VCaP (cell line): ENCODE results near the gene ARHGEF7.
"Not testable (repeated sequence)": the region's sequence is repeated elsewhere in the genome, so short reads cannot be mapped to it uniquely, and the experiment has no call there.

Experiments used
- H3K27ac ChIP-seq: fragments of 450-650 bp; 2 replicates; pipeline ENCODE4 v1.5.1; 2017
- TF ChIP-seq, protein P1 (sequence below): fragments of 450-650 bp; conservative IDR thresholded peaks from 2 replicates; pipeline ENCODE4 v1.5.1; 2017; ENCODE audit warnings: mild to moderate bottlenecking, moderate library complexity

ARHGEF7 gene, protein sequence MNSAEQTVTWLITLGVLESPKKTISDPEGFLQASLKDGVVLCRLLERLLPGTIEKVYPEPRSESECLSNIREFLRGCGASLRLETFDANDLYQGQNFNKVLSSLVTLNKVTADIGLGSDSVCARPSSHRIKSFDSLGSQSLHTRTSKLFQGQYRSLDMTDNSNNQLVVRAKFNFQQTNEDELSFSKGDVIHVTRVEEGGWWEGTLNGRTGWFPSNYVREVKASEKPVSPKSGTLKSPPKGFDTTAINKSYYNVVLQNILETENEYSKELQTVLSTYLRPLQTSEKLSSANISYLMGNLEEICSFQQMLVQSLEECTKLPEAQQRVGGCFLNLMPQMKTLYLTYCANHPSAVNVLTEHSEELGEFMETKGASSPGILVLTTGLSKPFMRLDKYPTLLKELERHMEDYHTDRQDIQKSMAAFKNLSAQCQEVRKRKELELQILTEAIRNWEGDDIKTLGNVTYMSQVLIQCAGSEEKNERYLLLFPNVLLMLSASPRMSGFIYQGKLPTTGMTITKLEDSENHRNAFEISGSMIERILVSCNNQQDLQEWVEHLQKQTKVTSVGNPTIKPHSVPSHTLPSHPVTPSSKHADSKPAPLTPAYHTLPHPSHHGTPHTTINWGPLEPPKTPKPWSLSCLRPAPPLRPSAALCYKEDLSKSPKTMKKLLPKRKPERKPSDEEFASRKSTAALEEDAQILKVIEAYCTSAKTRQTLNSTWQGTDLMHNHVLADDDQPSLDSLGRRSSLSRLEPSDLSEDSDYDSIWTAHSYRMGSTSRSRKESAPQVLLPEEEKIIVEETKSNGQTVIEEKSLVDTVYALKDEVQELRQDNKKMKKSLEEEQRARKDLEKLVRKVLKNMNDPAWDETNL

DNA sequence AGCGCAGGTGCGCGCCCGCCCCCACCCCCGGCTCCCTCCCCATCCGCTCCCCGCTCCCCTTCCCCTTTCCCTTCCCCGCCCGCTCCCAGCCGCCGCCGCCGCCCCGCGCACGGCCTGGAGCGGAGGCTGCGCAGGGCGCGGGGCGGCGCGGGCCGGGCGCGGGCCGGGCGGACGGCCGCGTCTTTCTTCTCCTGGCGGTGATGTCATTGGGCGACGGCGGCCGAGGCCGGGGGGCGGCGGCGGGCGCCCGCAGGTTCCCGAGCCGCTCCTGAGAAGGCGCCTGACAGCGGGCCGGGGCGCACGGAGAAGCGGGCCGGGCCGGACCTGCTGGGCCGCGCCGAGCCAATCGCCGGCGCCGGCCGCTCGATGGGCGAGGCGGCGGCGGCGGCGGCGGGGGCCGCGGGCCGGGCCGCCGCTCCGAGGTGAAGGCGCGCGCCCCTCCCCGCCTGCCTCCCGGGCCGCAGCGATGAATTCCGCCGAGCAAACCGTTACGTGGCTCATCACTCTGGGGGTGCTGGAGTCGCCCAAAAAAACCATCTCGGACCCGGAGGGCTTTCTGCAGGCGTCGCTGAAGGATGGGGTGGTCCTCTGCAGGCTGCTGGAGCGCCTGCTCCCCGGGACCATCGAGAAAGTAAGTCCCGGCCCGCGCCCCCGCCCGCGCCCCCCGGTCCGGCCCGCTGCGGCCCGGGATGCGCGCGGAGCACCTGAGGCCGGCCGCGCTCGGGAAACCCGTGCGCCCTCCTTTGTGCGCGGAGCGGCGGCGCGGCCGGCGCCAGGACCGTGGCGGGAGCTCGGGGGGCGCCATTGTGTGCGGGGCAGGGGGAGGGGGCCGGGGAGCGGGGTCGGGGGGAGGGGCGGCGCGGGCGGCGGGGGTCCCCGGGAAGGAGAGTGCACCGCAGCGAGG, at the start of gene ARHGEF7:
TSS of gene ARHGEF7 (plus strand) at position 250 of the 904 bp plus-strand sequence. CDS start at position 467, 217 bp downstream.
- TF ChIP-seq, protein P1, sequence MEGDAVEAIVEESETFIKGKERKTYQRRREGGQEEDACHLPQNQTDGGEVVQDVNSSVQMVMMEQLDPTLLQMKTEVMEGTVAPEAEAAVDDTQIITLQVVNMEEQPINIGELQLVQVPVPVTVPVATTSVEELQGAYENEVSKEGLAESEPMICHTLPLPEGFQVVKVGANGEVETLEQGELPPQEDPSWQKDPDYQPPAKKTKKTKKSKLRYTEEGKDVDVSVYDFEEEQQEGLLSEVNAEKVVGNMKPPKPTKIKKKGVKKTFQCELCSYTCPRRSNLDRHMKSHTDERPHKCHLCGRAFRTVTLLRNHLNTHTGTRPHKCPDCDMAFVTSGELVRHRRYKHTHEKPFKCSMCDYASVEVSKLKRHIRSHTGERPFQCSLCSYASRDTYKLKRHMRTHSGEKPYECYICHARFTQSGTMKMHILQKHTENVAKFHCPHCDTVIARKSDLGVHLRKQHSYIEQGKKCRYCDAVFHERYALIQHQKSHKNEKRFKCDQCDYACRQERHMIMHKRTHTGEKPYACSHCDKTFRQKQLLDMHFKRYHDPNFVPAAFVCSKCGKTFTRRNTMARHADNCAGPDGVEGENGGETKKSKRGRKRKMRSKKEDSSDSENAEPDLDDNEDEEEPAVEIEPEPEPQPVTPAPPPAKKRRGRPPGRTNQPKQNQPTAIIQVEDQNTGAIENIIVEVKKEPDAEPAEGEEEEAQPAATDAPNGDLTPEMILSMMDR: no peak; the same call in 1 of the 2 replicates
- H3K27ac ChIP-seq: peak within 1 kb of the TSS; percentile 86

DNA sequence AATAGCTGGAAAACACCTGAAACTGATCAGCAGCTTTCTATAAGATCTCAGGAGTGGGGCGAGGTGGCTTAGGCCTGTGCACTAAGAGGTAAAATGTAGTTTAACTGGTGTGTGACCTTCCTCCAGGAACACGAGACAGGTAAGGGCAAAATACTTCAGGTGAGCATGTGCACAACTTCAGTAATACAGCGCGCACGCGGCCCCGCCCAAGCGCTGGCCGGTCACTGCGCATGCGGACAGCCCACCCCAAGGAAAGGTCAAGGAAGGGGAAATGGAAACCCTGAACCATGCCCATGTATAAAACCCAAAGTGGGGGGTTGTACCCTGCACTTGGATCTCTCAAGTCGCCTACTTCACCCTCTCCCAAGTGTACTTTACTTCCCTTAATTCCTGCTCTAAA, 49.4 kb upstream of the ARHGEF7 start:
- H3K27ac ChIP-seq: no peak overlapping the region

DNA sequence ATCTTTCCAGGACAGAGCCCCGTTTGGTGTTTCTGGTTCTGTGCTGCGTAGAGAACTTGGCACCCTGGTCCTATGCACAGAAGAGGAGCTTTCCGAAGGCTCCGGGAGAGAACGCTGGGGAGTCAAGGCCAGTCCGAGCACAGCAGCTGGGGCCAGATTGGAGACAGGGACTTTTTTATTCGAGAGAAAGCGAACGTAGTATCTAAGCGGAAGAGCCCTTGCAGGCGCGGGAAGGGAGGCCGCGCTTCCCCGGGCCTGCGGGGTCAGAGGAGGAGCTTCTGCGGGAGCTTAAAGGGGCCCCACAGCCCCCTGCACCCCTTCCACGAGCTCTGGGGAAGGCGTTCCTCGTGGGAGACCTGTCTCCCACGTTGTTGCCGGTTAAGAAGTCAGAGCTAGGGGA, 48.6 kb upstream of the ARHGEF7 start:
- TF ChIP-seq, protein P1: no peak
- no peak overlapping the region; the same call in 1 of the 2 replicates for H3K27ac ChIP-seq

More for the DNA sequence above, 49.4 kb upstream of the ARHGEF7 start:
- TF ChIP-seq, protein P1: no peak

DNA sequence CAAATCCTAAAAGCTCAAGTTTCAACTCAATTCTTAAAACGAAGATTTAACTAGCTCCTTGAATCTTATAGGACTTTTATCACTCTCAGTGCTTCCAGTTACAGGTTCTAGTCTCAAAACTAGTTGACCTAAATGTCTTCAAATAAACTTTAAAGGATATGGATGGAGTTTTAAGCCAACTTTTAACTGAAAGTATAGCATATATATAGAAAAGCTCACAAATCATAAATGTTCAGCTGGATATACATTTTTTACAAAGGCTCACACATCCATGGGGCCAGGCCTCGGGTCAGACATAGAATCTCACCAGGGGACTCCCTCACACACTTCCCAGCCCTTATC, 47.1 kb upstream of the ARHGEF7 start:
- TF ChIP-seq, protein P1: no peak; the same call in 1 of the 2 replicates
- H3K27ac ChIP-seq: peak overlapping the region; percentile 63

DNA sequence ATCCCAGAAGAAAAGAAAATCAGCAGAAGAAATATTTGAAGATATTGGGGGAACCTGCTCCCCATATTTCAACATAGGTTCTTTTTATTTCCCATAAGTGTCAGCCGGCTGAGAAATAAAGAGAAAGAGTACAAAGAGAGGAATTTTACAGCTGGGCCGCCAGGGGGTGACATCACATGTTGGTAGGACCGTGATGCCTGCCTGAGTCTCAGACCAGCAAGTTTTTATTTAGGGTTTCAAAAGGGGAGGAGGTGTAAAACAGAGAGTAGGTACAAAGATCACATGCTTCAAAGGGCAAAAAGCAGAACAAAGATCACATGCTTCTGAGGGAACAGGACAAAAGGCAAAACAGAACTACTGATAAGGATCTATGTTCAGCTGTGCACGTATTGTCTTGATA, 44.0 kb upstream of the ARHGEF7 start:
- TF ChIP-seq, protein P1: peak; percentile 69
- H3K27ac ChIP-seq: not testable (repeated sequence)

DNA sequence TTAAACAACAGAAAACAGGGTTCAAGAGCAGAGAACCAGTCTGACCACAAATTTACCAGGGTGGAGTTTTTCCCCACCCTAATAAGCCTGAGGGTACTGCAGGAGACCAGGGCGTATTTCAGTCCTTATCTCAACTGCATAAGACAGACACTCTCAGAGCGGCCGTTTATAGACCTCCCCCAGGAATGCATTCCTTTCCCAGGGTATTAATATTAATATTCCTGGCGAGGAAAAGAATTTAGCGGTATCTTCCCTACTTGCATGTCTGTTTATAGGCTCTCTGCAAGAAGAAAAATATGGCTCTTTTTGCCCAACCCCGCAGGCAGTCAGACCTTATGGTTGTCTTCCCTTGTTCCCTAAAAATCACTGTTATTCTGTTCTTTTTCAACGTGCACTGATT, 43.6 kb upstream of the ARHGEF7 start:
- not testable (repeated sequence) for H3K27ac ChIP-seq

DNA sequence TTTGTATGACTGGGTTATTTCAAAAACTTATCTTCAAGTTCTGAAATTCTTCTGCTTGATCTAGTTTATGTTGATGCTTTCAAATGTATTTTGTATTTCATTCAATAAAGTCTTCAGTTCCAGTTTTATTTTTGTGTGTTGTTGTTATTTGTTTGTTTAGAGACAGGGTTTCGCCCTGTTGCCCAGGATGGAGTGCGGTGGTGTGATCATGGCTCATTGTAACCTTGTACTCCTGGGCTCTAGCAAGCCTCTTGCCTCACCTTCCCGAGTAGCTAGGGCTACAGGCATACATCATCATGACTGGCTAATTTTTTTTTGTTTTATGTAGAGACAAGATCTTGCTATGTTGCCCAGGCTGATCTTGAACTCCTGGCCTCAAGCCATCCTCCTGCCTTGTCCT, 40.3 kb upstream of the ARHGEF7 start:
- no peak overlapping the region for H3K27ac ChIP-seq
- TF ChIP-seq, protein P1: no peak
